Measurements from ENCODE around the gene AGL.
A peak's percentile ranks its signal among the peaks of the same experiment; 100 is the strongest.

Gene AGL

DNA sequence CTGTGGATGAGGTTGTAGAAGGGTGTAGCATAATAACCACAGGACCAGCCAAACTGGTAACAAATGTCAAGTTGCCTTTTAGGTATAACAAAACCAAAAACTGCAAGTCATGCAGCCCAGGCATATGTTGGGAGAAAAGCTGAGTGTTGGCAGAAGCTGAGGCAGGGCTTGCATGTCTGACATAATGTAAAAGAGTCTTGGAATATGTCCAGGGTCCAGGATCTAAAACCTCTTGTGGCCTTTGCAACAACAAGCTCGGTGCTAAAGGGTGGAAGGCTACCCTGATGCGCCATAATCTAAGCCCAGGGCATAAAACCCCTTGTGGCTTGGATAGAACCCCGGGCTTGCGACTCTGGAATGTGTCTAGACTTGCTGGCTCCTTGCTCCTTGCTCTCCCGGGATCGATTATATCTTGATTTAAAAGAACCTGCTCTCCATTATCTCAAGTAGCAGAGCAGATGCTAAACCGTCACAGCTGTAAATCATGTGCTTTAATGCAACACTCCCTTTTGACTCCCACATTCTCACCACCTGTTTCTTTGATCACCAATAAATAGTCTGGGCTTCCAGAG is 93.1 kb downstream of the AGL start:
- TF ChIP-seq CTCF (IDR thresholded peaks at IDR 0.05; ENCODE audit: low read depth, low read length): no peak
- DNase-seq: peak; percentile 54

GRCh38 chr1:99944192-99944591 is 94.0 kb downstream of the AGL start:
- DNase-seq: no peak
- TF ChIP-seq CTCF (IDR thresholded peaks at IDR 0.05; ENCODE audit: low read depth, low read length): no peak
- Histone ChIP-seq H3K36me3 (no peaks in the 10 kb centered on the region), H3K4me1 (peaks cover 8% of the 10 kb centered on the region), H3K27me3 (no peaks in the 10 kb centered on the region), H3K4me3 (ENCODE audit: low read depth, low read length) (no peak overlapping the region), H3K9me3 (no peaks in the 10 kb centered on the region)

More for the DNA sequence above, 93.1 kb downstream of the AGL start:
- H3K36me3 ChIP-seq: no peaks in the 10 kb centered on the region
- peaks cover 8% of the 10 kb centered on the region for H3K4me1 ChIP-seq
- H3K27me3 ChIP-seq: no peaks in the 10 kb centered on the region
- no peak overlapping the region for H3K4me3 ChIP-seq (ENCODE audit: low read depth, low read length)
- no peaks in the 10 kb centered on the region for H3K9me3 ChIP-seq

- TF ChIP-seq CTCF (IDR thresholded peaks at IDR 0.05; ENCODE audit: low read depth, low read length): no peak
- no peak overlapping the region for H3K4me3 ChIP-seq (ENCODE audit: low read depth, low read length)
- H3K27me3 ChIP-seq: no peaks in the 10 kb centered on the region
- no peak for DNase-seq
- H3K9me3 ChIP-seq: no peaks in the 10 kb centered on the region
- H3K4me1 ChIP-seq: peaks cover 8% of the 10 kb centered on the region
- H3K36me3 ChIP-seq: no peaks in the 10 kb centered on the region
Measured at GRCh38 chr1:99945174-99945573, 95.0 kb downstream of the AGL start.

DNA sequence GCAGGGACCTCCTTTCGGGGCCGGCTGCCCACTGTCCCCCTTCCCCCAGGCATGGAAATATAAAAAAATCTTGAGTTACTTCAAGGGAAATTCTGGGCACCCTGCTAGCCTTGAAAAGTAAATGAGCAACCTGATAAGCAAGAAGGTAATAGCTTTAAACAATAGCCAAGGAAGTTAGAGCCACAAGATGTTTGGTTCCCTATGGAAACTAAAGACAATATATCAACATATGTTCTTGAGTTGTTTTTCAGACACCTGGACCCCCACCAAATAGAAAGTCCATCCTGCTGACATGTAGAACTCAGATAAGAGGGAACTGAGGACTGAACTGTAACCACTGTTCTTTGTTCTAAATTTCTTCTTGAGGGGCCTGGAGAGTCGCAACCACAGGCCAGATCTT is 100.3 kb downstream of the AGL start:
- H3K4me3 ChIP-seq (ENCODE audit: low read depth, low read length): no peak overlapping the region
- TF ChIP-seq CTCF (IDR thresholded peaks at IDR 0.05; ENCODE audit: low read depth, low read length): no peak
- DNase-seq: no peak

DNA sequence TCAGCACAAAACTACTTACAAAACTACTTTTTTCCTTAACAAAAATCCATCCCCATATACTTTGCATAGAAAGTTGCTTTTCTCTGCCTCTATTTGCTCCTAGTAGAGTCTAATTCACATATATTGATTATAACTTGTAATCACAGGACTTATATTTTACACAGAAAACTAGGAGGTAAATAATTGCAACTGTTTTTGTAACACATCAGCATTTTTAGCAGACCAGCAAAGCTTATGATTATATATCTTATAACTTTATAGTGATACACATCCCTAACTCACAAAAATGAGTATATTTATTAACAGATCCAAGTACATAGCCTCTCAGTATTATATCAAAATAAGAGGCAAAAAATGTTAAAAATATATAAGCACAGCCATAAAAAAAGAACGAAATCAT is 102.4 kb downstream of the AGL start:
- Histone ChIP-seq H3K4me1 (peaks cover 6% of the 10 kb centered on the region; the same call in 1 of the 2 replicates), H3K4me3 (ENCODE audit: low read depth, low read length) (no peak overlapping the region), H3K36me3 (no peaks in the 10 kb centered on the region), H3K9me3 (no peaks in the 10 kb centered on the region), H3K27me3 (no peaks in the 10 kb centered on the region)
- TF ChIP-seq CTCF (IDR thresholded peaks at IDR 0.05; ENCODE audit: low read depth, low read length): no peak
- DNase-seq: no peak

More for the DNA sequence above, 100.3 kb downstream of the AGL start:
- H3K36me3 ChIP-seq: no peaks in the 10 kb centered on the region
- peaks cover 6% of the 10 kb centered on the region; the same call in 1 of the 2 replicates for H3K4me1 ChIP-seq
- H3K9me3 ChIP-seq: no peaks in the 10 kb centered on the region
- no peaks in the 10 kb centered on the region for H3K27me3 ChIP-seq

DNA sequence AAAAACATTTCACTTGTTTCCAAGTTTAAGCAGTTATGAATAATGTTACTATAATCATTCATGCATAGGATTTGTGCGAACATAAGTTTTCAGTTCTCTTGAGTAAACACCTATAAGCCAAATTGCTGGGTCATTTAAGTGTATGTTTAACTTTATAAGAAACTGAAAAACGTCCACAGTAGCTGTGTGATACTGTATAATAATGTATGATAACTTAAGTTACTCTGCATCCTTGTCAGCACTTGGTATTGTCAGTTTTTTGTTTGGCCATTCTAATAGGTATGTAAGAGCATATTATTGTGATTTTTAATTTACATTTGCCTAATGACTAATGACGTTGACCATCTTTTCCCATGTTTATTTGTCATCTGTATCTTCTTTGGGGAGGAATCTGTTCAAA is 105.2 kb downstream of the AGL start:
- H3K4me3 ChIP-seq (ENCODE audit: low read depth, low read length): no peak overlapping the region
- no peaks in the 10 kb centered on the region for H3K36me3 ChIP-seq
- no peaks in the 10 kb centered on the region for H3K9me3 ChIP-seq
- H3K27me3 ChIP-seq: no peaks in the 10 kb centered on the region
- TF ChIP-seq CTCF (IDR thresholded peaks at IDR 0.05; ENCODE audit: low read depth, low read length): no peak
- peaks cover 6% of the 10 kb centered on the region; the same call in 1 of the 2 replicates for H3K4me1 ChIP-seq
- DNase-seq: no peak

All from BE2C (cell line).